Femur (tissue), 1 donor: ENCODE measurements around the gene HS1BP3.

ENCODE experiments used
- DNase-seq: peaks from one replicate; pipeline ENCODE4 v3.0.0-alpha.2; 2017

Gene HS1BP3

GRCh38 chr2:20626698-20627513, 24.0 kb downstream of the HS1BP3 start:
- no peak for DNase-seq

GRCh38 chr2:20626392-20626697, 24.6 kb downstream of the HS1BP3 start:
- no peak for DNase-seq

- DNase-seq: no peak
These were observed 25.2 kb downstream of the HS1BP3 start for GRCh38 chr2:20625491-20626391.

GRCh38 chr2:20624884-20625485, 25.9 kb downstream of the HS1BP3 start:
- no peak for DNase-seq

GRCh38 chr2:20624156-20624883, 26.6 kb downstream of the HS1BP3 start:
- no peak for DNase-seq

GRCh38 chr2:20623741-20624155, 27.1 kb downstream of the HS1BP3 start:
- DNase-seq: no peak

- DNase-seq: no peak
These were observed 27.7 kb downstream of the HS1BP3 start for GRCh38 chr2:20623241-20623640.

- peak; percentile 67 for DNase-seq
These were observed 28.2 kb downstream of the HS1BP3 start for GRCh38 chr2:20622731-20623130.

- no peak for DNase-seq
These were observed 28.6 kb downstream of the HS1BP3 start for GRCh38 chr2:20622296-20622686.

- DNase-seq: no peak
These were observed 29.3 kb downstream of the HS1BP3 start for GRCh38 chr2:20621366-20622295.

GRCh38 chr2:20620696-20621365, 30.1 kb downstream of the HS1BP3 start:
- DNase-seq: peak; percentile 20

GRCh38 chr2:20620271-20620681, 30.6 kb downstream of the HS1BP3 start:
- no peak for DNase-seq

- no peak for DNase-seq
These were observed 31.3 kb downstream of the HS1BP3 start for GRCh38 chr2:20619624-20620024.

- DNase-seq: peak; percentile 41
These were observed 31.9 kb downstream of the HS1BP3 start for GRCh38 chr2:20618886-20619521.

GRCh38 chr2:20618468-20618885, 32.4 kb downstream of the HS1BP3 start:
- DNase-seq: no peak

GRCh38 chr2:20617892-20618467, 32.9 kb downstream of the HS1BP3 start:
- peak; percentile 96 for DNase-seq

GRCh38 chr2:20617081-20617575, 33.8 kb downstream of the HS1BP3 start:
- DNase-seq: peak; percentile 75

GRCh38 chr2:20616341-20616871, 34.5 kb downstream of the HS1BP3 start:
- DNase-seq: no peak

- no peak for DNase-seq
These were observed 35.2 kb downstream of the HS1BP3 start for GRCh38 chr2:20615466-20616241.
